OCI-LY7 (cell line): ENCODE results near the gene PTPRE.

ENCODE experiments used
- CTCF ChIP-seq: fragments of 200-600 bp; sonication (generic); conservative IDR thresholded peaks from 2 replicates; pipeline ENCODE4 v1.5.1; 2014; ENCODE audit warnings: mild to moderate bottlenecking, antibody characterized with exemption, low read length, moderate library complexity, mixed read lengths
- EZH2phosphoT487 ChIP-seq: fragments of 200-600 bp; sonication (generic); IDR thresholded peaks from 2 replicates; pipeline ENCODE4 v1.6.1; 2018; ENCODE audit warnings: low read depth, borderline replicate concordance, mild to moderate bottlenecking, mixed run types, antibody characterized with exemption, low read length, moderate library complexity, mixed read lengths

GRCh38 chr10:127896590-127896989, 10.3 kb upstream of the PTPRE start:
- TF ChIP-seq CTCF (no peak), EZH2phosphoT487 (no peak)
